Kidney capillary endothelial cell (primary cell): ENCODE measurements around the gene SMAD5.

ENCODE experiments used
- DNase-seq: peaks from one replicate; pipeline ENCODE4 v3.0.0-alpha.2; 2018; ENCODE audit warnings: low spot score

Gene SMAD5

DNA sequence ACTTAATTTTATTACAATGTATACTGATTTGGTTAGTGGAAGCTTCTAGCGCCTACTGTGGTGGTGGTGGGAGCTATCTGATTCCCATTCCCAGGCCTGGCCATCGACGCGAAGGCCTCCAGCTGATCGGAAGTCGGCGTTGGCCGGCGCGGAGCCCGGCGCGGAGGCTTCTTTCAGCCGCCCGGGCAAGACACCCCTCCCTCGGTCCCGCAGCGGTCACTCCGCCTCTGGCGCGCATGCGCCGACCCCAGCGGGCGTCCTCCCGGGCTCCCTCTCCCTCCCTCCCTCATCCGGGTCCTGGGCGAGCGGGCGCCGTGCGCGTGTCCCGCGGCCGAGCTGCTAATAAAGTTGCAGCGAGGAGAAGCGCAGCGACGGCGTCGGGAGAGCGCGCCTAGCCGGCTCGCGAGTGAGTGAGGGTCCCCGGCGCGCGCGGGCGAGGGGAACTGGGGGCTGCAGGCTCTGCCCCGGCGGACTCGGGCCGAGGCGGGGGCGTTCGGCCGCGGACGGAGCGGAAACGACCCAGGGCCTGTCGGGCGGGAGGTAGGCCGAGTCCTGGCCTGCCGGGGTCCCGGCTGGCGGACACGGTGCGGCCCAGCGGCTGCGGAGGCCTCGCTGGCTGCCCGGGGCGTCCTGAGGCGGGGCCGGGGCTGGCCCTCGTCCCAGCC, at the start of gene SMAD5:
SMAD5 (plus strand) TSS at position 289 of the 665 bp plus-strand sequence. CDS start 20,916 bp downstream, outside the sequence.
- DNase-seq = peak; percentile 91

DNA sequence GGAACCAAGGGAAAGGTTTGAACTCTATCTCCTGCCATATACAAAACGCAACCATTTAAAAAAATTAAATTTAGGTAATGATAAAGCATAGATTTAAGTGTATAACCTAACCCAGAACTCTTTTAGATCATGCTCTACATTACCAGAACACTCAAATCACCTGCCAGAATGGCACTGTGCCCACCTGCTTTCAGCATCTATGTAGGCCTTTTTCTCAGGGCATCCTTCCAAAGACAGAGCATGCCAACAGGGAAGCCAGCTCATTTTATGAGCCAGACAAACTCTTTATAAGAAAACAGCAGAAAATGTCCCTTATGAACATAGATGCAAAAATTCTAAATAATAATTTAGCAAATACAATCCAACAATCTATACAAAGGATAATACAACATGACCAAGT, 47.9 kb upstream of the SMAD5 start:
- no peak for DNase-seq

DNA sequence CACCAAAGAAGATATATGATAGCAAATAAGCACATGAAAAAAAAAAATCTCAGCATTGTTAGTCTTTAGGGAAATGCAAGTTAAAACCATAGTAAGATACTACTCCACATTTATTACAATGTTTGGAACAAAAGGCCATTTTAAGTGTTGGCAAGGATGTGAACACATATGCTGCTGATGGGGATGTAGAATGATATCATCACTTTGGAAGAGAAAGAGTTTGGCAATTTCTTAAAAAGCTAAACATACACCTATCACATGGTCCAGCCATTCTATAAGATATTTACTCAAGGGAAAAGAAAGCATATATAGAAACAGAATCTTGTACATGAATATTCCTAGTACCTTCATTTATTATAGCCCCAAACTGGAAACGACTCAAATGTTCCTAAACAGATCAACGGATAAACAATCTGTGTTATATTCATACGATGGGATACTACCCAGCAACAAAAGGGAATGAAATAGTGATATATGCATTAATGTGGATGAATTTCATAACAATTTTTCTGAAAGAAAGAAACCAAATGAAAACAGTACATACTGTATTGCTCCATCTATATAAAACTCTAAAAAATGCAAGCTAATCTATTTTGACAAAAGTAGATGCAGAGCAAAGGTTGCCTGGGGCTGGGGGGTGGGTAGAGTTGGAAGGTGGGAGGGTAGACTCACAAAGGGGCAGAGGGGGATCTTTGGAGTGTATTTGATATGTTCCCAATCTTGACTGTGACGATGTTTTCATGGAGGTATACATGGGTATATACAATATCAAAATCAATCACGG, 45.7 kb upstream of the SMAD5 start:
- no peak for DNase-seq

DNA sequence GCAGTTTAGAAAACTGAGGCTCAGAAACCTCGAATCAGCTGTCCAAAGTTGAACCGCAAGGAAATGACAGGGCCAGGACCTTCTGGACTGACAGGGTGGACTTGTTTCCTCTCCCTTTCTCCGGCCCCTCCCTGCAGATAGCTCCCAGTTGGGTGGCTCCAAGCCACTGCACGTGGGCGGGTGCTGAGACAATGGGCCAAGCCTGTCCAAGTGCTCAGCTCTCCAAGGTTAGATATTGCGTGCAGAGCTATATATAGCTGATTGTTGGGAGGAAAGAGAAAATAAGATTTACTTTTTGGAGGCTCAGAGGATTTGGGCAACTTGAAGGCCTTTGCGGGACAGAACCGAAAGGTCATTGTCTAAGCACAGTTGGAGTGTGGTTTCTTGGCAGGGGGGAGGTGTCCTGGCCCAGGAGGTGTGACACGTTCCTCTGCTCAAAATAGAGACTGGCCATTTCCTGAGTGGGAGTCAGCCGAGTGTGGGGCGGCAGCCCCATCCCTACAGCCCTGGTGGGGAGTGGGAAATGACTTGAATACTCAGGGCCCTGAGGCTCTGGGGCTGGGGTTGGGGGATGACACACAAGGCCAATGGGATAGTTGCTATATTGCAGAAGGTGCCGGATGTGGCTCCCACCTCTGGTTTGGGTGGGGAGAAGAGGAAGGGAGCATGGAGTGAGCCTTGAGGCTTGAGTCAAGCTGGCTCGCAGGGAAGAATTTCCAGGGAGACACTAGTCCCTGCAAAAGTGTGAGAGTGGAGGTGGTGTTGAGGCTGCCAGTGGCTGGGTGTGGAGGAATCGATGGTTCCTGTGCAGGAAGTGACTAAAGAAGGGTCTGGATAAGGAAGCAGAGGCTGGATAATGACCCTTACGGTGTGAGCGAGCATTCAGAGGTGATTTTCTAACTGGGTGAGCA, 44.4 kb upstream of the SMAD5 start:
- DNase-seq = peak; percentile 70

DNA sequence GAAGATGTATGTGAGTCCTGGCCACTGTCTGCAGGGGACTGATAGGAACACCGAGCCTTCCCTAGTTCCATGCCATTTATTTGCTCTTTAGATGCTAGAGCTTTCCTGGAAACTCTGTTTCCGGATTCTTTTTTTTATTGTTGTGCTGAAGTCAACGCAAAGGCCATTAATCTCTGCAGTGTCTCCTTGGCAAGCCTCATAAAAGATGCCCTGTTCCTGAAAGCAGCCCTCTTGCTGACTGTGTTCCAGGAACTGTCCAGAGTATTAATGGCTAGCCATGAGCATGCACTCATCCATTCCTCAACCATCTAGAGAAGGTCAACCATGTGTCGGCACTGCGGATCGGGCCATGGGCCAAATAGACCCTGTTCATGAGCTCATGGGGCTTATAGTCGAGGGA, 42.9 kb upstream of the SMAD5 start:
- peak; percentile 30 for DNase-seq

DNA sequence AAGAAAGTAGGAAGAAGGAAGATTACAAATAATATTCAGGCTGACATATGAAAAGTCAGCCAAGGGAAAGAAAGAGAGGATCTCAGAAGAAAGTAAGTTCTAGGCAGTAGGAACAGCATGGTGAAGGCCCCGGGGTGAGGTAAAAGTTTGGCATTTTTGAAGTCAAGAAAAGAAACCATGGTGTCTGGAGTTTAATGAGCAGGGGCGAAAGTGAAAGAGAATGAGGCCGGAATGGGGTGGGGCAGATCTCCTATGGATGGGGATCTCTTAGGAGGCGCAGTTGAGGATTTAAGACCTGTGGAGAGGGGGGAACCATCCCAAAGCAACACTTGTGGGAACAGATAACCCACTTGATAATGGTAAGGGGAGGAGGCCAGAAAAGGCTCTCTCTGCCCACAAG, 42.3 kb upstream of the SMAD5 start:
- no peak for DNase-seq

DNA sequence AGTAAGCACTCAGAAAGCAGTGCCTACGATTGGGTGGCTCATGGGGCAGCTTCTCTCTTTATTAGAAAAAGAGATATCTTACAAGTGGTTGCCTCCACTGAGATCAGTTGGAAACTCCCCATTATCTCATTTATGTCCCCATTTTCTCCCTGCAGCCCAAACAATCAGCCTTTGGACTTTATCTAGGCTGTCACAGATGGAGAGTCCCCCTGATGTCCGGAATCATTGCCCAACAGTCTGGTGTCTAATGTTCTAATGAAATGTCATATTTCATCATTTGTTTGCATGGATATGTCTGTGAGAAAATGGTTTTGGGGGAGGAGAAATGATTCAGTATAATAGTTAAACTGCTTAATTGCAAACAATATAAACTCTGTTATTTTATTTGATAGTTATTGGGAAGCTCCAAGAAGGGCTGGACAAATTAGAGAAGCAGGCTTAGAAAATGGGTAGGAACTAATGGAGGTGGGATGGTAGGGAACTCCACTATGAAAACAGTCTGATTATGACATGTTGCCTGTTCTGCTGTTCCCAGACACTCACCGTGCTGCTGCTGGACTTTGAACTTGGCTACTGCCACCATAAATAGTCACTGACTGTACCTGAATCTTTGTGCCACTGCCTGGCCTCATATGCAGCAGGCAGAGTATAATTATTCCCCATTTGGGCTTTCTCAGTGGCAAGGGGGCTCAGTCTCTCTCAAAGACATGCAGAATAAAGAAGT, 38.3 kb upstream of the SMAD5 start:
- no peak for DNase-seq

DNA sequence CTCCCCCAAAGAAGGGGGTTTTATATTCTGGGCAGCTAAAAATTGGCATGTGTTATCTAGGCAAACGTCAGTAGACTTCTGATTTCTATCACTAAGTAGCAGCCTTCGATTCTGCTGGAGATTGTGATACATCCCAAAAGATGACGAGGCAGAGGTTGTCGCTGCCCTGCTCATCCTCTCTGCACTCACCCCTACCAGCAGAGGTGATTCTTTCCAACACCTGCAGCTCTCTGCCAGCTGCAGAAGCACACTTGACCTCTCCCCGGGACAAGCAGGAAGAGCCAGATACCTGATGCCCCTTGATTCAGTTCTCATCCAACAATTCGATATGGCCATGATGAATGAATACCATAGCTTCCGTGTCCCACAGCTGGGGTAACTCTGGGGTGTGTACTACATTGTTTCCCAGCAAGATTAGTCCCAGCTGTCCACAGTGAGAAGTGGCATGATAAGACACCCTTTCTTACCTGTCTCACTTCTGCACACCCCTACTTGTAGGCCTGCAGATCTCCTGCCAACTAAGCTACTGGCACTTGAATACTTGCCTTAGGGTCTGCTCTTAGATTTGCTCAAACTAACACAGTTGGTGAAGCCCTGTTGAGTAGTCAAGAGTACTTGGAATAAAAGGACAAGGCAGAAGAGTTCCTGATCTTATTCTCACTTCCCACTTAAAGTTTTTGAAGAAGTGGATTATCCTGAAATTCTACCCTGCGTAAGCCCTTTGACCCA, 37.6 kb upstream of the SMAD5 start:
- no peak for DNase-seq

DNA sequence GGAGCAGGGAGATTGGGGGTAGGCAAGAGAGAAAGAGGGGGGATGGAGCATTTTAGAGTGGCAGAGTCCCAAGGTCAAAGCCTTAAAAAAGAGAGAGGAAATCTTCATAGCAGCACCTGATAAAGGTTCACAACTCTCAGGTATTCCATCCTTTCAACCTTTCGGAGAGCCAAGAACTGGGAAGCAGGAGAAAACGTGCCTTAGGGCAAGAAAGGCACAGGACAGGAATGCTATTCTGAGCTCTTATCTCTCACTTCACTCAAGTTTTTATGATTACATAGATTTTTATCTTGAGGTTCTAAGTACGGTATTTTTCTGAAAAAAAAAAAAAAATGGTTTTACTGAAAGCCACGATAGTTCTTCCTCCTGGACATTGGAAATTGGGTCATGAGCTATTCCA, 34.5 kb upstream of the SMAD5 start:
- DNase-seq = no peak

DNA sequence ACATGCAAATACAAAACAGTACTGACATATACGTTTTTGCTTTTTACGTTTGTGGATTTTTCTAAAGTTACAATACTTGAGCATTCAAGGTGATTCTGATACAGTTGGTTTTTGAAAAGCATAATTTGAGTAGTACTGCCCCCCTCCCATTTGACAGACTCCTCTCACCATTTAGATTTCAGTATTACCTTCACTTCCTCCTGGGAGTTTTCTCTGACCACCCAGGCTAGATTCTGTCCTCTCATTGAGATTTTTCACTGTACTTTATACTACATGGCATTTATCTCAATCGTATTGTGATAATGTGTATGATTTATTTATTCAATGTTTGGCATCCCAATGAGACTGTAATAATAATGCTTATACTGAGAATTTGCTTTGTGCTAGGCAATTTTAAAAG, 32.8 kb upstream of the SMAD5 start:
- DNase-seq = no peak

DNA sequence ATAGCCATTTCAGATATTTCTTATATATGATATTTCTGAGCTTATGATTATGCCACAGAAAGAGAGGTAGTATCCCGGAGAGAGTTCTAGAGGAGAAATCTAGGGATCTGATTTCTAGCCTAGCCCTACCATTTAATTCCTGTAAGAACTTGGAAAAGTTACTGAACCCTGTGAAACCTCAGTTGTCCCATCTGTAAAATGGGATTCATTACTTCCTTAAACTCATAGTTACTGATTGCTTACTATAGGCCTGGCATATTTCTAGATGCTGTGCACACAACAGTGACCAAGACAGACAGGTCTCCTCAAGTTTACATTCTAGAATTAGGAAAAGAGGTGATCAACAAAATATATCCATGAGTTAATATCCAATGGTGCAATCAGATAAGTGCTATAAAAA, 30.8 kb upstream of the SMAD5 start:
- DNase-seq = no peak

DNA sequence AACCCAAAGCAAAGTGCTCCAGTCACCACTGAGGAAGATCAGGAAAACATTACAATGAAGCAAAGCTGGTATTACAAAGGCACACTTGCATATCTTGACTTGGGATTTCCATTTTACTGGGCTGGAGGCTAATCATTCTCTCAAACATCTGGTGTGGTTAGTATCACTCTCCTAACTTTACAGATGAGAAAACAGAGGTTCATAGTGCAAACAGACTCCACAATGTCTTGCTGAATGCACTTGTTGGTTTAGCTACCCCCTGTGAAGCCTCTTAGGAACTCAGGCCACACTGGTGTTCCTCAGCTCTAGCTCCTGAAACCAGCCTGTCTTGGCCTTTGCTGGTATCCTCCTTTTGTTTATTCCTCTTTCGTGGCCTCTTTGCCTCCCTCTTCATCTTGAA, 29.5 kb upstream of the SMAD5 start:
- no peak for DNase-seq

DNA sequence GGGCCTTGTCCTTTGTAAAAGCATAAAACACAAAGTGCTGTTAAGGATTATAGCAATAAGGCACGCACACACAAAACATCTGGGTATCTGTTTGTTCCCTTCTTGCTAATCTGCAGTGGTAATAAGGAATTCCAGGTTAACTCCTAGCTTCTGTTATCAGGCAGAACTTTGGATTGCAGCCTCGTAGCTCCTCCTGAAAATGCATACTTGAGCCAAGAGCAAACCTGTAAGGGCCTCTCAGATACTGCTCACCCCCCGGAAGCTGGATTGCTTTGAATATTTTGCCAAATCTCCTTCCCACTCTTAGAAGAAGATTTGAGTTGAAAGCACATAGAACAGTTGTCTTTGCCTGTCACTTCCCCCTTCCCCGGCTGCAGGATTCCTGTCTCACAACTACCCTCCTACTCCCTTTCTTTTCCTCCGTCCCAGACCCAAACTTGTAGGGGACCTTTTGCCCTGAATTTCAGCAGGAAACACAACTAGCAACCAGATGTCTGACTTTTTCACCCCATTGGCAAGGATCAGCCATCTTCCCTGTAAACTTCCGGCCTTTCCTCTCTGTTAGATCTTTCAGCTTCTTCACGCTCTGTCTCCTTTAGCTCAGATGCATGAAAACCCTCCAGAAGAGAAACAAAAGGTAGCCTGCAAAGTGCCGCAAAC, 28.2 kb upstream of the SMAD5 start:
- DNase-seq = no peak

DNA sequence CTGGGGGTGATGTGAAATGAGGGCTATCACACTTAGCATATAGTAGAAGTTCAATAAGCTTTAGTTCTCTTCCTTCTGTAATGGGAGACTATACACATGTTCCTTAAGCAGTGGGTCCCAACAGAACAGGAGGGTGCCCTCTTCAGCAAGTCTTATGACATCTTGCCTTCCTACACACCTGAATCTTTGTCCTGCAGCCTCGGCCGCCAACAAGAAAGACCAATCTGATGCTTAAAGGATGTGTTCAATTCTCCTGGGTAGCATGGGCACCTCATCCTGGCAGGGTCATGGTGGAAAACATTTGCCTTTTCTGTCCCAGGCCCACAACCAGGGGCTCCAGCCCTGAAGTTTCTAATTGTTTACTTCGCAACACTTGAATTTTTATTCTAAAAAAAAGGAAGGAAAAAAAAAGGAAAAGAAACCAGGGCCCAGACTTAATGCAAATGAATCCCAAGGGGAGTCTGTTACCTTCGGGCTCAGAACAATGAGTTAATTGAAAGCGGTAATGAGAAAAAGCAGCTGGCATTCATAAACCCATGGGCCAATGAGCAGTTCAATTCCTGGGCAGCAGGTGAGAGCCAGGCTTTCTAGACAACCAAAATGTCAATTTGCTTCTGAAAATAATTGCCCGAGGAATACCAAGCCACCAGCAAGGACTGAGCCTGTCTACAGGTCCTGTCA, 26.2 kb upstream of the SMAD5 start:
- no peak for DNase-seq

DNA sequence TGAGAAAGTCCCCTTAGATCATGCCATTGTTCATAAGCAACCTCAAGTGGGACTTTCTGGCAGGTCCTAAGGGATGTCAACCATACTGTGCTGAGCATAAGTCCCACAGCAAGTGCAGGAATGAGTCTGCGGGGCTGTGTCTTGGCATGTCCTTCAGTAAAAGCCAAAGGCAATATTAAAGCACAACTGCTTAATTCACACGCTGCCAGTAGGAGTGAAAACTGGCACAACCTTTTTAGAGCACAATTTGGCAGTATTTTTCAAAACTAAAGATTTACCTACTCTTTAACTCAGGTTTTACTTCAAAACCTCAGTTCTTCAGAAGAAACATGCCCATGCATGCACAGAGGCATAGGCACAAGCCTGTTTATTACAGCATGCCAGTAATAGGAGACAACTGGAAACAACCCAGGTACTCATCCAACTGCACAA, 24.4 kb upstream of the SMAD5 start:
- DNase-seq = no peak

DNA sequence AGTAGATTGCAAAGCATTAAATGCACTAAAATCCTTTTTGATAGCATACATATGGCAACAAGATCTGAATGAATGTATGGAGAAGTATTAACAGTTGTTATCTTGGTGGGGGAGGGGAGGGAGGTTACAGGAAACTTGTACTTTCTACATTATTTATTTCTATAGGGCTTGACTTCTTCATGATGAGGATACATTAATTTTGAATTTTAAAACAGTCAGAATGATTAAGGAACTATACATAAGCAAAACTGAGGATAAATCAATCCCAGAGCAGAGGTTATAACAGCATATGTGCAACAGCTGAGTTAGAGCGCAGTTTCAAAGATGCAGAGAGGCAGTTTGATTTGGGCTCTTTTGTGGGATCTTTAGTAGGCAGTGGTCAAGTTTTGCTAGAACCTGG, 23.9 kb upstream of the SMAD5 start:
- no peak for DNase-seq

DNA sequence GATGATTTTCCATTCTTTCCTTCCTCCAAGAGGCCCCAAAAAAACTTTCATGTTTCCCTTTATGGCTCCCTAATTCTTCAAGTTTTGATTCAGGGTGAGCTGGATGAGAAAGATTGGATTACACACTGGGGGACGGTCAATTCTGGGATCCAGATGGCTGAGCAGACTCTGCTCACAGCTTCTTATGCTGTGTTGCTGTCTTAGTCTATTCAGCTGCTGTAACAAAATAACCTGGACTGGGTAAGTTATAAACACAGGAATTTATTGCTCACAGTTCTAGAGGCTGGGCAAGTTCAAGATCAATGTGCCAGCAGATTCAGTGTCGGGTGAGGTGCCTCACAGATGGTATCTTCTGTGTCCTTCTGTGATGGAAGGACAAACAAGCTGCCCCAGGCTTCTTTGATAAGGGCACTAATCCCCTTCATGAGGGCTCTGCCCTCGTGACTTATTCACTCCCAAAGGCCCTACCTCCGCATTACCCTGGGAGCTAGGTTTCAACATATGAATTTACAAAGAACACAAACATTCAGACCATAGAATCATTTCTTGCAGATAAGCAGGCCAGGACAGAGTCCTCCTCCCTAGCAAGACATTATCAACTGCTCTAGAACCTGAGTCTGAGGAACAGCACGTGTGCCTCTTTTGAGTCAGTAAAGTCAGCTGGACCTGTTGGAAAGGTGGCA, 23.1 kb upstream of the SMAD5 start:
- no peak for DNase-seq

DNA sequence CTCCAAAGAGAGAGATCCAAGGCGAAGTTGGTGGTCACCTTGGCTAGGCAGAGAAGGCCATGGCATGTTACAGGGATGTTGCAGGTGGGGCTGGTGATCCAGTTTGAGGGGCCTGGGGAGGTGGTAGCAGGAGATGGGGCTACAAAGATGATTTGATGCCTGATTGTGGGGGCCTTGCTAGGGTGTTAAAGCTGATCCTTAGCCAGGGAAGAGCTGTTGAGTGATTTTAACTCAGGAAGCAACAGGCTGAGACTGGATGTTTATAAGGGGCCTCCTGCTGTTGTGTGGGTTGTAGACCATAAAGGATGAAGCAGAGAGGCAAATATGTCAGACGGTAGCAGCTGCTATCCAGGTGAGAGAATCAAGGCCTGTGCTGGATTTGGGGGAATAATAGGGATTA, 19.0 kb upstream of the SMAD5 start:
- no peak for DNase-seq

DNA sequence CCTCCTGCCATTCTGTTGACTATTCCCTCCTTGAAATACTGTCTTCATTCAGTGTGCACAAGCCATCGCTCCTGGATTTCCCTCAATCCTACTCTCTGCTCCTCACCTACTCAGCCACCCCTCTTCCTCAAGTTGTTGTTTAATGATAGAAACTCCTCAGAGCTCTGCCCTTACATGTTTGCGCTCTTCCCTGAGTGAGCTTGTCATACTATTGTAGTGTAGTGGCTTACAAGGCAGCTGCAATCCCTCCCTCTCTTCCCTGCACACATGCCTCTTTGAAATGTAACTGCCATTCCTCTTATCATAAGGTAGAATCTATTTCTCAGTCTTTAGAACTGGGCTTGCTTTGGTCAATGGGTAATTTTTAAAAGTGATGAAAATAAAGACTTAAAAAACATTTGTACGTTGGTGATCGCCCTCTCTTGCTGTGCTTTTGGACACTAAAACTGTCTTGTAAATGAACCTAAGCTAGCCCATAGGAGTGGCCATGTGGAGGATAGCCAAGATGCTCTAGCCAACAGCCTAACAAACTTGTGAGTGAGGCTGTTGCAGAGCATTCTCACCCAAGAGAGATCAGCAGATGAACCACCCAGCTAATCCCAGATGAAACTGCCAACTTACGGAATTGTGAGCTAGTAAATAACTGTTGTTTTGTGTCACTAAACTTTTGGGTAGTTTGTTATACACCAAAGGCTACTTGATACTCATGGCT, 18.1 kb upstream of the SMAD5 start:
- DNase-seq = no peak
